Rectal smooth muscle tissue (tissue), 1 donor: ENCODE measurements around the gene ARHGEF2.

Experiments used
- H3K27ac ChIP-seq: one replicate; pipeline ENCODE4 v1.7.0; 2013; ENCODE audit warnings: low read depth, low read length, inconsistent platforms
- H3K27me3 ChIP-seq: one replicate; pipeline ENCODE4 v1.7.0; 2013; ENCODE audit warnings: low read length; ENCODE audit not compliant: control insufficient read depth, insufficient read depth
- H3K36me3 ChIP-seq: one replicate; pipeline ENCODE4 v1.7.0; 2013; ENCODE audit warnings: low read length; ENCODE audit not compliant: control insufficient read depth, insufficient read depth
- H3K4me1 ChIP-seq: one replicate; pipeline ENCODE4 v1.7.0; 2013; ENCODE audit warnings: low read length; ENCODE audit not compliant: control insufficient read depth, insufficient read depth
- H3K4me3 ChIP-seq: one replicate; pipeline ENCODE4 v1.7.0; 2013; ENCODE audit warnings: low read length
- H3K9ac ChIP-seq: one replicate; pipeline ENCODE4 v1.7.0; 2013; ENCODE audit warnings: low read length

Gene ARHGEF2

DNA sequence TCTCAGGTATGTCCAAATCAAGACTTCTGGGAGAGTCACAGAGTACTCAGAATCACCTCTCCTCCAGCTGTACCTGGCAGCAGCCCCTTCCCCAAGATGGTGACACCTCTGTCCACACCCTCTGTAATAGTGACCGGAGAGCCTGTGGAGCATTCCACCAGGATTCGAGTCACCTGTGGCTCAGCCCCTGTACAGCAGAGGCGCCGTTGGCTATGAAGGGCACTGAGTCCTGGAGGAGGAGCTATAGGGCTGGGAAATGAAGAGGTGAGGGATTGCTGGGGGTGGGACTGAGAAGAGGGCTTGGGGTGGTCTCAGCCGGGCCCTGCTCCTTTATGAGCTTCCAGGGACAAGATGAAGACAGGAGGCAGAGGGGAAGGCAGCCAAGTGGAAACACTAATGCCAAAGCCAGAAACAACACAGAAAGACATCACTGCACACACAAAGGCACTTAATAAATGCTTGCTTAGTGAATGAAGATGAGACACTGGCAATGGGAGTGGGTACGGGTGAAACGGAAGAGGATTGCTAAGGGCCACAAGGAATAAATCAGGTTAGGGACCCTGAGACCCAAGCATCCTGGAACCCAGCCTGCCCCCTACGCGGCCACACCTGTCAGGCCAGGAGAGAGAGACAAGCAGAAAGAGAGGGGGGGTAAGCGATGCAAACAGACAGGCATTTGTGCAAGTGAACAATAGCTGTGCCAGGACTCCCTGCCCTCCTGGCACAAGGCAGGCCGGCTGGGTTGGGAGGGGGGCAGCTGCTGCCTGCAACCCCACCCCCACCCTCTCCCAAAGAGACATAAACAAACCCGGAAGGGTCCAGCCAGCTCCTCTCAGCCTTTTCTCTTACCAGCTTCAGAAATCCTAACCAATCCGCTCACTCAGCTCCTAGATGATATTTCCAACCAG lies 3.9 kb downstream of the ARHGEF2 start:
- peaks cover 40% of the 10 kb centered on the region for H3K4me1 ChIP-seq
- H3K27me3 ChIP-seq, result no peaks in the 10 kb centered on the region
- peak overlapping the region; percentile 86 for H3K4me3 ChIP-seq
- H3K36me3 ChIP-seq, result no peaks in the 10 kb centered on the region
- H3K9ac ChIP-seq, result no peak overlapping the region
- H3K27ac ChIP-seq, result peak overlapping the region; percentile 57

DNA sequence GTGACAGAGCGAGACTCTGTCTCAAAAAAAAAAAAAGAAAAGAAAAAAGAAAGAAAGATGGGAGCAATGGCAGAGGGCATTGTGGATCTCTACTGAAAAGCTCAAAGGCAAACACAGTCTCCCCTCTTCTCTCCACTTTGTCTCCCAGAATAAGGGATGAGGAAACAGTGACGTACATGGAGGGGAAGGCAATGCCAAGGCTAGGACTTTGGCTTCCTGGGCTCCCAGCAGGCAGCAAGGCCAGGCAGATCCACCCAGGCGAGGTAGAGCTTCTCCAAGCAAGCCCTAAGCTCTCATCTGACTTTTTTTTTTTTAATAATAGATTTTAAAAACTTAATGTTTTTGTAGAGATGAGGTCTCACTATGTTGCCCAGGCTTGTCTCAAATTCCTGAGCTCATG lies 4.6 kb downstream of the ARHGEF2 start:
- Histone ChIP-seq H3K36me3 (peaks cover 3% of the 10 kb centered on the region), H3K9ac (no peak overlapping the region), H3K4me1 (peaks cover 33% of the 10 kb centered on the region), H3K27me3 (no peaks in the 10 kb centered on the region), H3K27ac (no peak overlapping the region), H3K4me3 (no peak overlapping the region)

DNA sequence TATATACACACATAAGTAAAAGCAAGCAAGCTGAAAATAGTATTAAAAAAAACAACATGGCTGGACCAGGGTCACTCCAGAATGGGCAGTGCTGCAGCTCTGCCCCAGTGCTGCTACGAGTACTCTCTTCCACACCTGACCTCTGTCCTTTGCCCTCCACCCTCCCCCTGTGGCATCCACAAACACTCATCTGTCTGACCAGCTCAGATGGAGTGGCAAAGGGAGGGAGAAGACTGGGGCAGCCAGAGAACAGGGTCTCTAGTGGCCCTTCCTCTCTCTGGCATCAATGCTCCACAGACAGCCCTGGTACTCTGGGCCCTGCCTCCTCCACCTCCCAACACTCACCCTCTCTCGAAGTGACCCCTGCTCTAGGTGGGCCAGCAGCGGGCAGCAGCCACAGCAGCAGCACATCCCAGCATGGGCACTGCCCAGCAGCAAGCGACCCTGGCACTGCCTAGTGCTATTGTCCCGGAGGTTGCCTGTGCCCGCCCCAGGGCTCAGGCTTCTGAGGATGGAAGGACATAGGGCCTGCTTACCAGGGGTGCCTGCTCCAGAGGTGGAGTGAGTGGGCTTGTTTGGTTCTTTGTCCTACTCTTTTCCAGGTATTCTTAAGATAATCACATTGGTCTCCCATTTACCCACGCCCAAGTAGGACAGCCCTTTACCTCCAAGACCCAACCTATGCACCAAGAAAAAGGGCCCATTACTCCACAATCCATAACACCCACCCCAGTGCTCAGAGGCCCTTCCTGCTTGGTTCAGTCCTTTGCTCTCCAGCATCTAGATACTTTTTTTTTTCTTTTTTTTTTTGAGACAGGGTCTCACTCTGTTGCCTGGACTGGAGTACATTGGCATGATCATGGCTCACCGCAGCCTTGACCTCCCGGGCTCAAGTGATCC lies 6.2 kb downstream of the ARHGEF2 start:
- Histone ChIP-seq H3K27me3 (no peaks in the 10 kb centered on the region), H3K9ac (no peak overlapping the region), H3K4me3 (no peak overlapping the region), H3K4me1 (peaks cover 39% of the 10 kb centered on the region), H3K36me3 (peaks cover 6% of the 10 kb centered on the region), H3K27ac (no peak overlapping the region)

DNA sequence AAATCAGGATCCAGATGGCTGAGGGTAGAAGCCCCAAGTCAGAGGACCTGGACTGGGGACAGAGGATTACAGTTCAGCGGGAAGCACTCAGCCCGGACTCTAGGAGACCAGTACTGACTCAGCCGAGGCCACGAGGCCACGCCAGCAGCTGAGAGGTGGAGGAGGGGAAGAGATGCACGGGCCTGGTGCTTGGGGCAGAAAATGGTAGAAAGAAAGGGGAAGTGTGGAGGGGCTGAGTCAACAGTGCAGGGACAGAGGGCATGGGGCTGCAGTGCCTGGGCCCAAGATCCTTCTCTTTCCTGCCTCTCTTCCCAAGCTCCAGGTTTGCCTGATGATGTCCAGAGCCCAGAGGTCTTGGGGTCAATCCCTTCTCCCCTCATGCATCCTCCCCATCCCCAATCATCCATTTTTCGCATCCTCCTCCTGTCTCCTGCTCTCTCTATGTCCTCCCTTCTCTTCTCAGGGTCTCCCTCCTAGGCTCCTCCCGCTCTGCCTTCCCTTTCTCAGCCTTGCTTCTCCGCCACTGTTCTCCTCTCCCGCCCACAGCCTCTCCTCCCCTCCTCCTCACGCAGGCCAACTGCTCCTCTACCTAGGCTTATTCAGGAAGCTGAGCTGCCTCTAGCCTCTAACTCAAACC lies 7.7 kb downstream of the ARHGEF2 start:
- H3K27ac ChIP-seq, result no peak overlapping the region
- H3K4me1 ChIP-seq, result peaks cover 30% of the 10 kb centered on the region
- no peaks in the 10 kb centered on the region for H3K27me3 ChIP-seq
- H3K36me3 ChIP-seq, result peaks cover 11% of the 10 kb centered on the region
- peak overlapping the region; percentile 17 for H3K4me3 ChIP-seq
- no peak overlapping the region for H3K9ac ChIP-seq

DNA sequence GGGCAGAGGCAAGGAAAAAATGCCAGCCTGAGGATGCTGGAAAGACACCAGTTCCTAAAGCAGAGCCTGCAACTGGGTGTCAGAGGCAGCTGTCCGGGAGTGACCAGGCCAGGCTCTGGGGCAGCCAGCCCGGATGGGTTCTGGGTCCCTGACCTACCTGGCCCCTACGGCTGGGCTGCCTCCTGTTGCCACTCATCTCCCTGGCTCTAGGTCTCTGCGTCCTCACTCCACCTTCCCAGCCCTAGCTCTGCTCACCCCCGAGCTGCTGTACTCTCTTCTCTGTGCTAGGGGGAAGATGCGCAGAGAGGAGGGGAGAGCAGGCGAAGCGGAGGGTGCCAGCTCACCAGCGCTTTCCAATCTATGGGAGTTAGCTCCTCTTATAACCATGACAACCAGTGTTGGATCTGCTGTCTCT lies 9.0 kb downstream of the ARHGEF2 start:
- H3K36me3 ChIP-seq, result peaks cover 23% of the 10 kb centered on the region
- peaks cover 18% of the 10 kb centered on the region for H3K4me1 ChIP-seq
- no peaks in the 10 kb centered on the region for H3K27me3 ChIP-seq
- no peak overlapping the region for H3K9ac ChIP-seq
- no peak overlapping the region for H3K27ac ChIP-seq
- H3K4me3 ChIP-seq, result no peak overlapping the region

DNA sequence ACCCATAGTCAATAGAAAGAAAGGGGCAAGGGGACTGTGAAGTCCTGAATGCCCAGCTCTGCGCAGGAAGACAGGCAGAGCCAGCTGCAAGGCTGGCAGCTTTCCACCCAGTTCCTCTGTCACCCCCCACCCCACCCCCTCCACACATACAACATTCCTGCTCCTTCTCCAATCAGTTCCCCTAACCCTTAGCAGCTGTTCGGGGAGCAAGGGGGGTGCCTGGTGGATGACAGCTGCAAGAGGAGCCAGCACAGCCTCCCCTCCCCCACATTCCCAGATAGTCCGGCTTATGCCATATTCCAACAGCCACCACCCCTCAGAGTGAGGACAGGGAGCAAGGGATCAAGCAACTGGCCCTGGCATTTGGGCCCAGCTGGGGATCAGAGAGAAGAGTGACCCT lies 9.7 kb downstream of the ARHGEF2 start:
- H3K27me3 ChIP-seq, result no peaks in the 10 kb centered on the region
- peaks cover 26% of the 10 kb centered on the region for H3K36me3 ChIP-seq

DNA sequence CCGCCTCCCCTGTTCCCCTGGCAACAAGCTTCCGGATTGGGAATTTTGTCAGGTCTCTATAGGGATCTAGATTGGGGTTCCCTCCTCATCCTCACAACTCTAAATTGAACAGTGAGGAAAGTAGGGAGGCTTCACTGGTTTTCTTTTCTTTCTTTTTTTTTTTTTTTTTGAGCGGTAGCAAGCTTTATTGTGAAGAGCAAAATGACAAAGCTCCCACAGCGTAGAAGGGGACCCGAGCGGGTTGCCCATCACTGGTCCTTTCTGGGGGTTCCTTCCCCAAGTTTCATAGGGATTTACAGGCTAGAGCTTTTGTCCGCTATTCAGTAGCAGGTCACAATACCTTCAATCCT lies 10.3 kb downstream of the ARHGEF2 start:
- peaks cover 27% of the 10 kb centered on the region for H3K36me3 ChIP-seq
- H3K27ac ChIP-seq, result no peak overlapping the region
- no peaks in the 10 kb centered on the region for H3K27me3 ChIP-seq
- peaks cover 14% of the 10 kb centered on the region for H3K4me1 ChIP-seq
- H3K4me3 ChIP-seq, result no peak overlapping the region
- H3K9ac ChIP-seq, result no peak overlapping the region

More for the DNA sequence above, 9.7 kb downstream of the ARHGEF2 start:
- Histone ChIP-seq H3K9ac (no peak overlapping the region), H3K4me3 (peak overlapping the region; percentile 4), H3K4me1 (peaks cover 14% of the 10 kb centered on the region), H3K27ac (no peak overlapping the region)

DNA sequence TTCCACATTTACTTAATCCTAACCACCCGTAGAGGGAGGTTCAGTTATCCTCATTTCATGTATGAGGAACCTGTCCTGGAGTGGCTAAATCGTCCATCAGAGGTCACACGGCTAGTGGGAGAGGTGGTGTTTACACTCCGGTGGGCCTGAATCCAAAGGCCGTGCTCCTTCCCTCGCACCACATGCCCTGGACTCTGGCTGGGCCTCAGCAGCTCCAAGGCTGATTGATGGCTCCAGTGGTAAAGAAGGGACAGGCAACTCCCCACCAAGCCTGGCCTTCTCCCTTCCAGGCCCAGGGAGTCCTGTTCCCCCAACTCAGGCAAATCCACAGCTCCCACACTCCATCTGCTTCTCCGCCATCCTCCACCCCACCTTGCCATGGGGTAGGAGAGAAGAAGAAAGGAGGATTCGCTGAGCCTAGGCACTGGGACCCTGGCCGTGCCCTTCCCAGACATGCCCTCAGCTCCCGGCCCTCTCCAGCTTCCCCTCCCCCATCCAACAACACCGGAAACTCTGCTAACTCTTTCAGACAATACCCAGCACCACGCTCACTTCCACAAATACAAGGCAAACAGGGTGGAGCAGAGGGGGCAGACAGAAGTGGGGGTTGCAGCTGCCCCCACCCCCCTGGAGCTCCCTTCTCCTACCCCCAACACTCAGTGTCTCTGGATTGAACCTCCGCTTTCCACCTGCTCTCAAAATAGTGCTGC lies 10.9 kb downstream of the ARHGEF2 start:
- peaks cover 32% of the 10 kb centered on the region for H3K36me3 ChIP-seq
- H3K4me1 ChIP-seq, result peaks cover 14% of the 10 kb centered on the region
- H3K27ac ChIP-seq, result no peak overlapping the region
- no peak overlapping the region for H3K4me3 ChIP-seq
- H3K27me3 ChIP-seq, result no peaks in the 10 kb centered on the region
- no peak overlapping the region for H3K9ac ChIP-seq

DNA sequence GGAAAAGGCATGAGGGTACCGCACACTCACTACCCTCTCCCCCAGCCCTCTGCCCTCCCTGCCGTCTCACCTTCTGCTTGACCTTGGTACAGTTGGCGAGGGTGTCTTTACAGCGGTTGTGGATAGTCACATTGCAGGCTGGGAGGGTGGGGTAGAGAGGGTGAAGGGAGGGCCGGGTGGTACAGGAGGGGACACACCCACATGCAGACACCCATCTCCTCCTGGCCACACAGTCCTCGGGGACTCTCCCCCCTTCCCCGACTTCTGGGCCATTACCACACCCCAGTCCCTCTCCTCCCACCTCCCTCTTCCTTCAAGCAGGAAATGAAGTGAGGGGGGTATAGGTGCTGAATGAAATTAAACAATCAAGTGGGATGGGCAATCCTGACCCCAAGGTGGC lies 11.6 kb downstream of the ARHGEF2 start:
- Histone ChIP-seq H3K4me1 (peaks cover 14% of the 10 kb centered on the region), H3K27ac (no peak overlapping the region), H3K27me3 (no peaks in the 10 kb centered on the region), H3K9ac (no peak overlapping the region), H3K36me3 (peaks cover 39% of the 10 kb centered on the region), H3K4me3 (no peak overlapping the region)

DNA sequence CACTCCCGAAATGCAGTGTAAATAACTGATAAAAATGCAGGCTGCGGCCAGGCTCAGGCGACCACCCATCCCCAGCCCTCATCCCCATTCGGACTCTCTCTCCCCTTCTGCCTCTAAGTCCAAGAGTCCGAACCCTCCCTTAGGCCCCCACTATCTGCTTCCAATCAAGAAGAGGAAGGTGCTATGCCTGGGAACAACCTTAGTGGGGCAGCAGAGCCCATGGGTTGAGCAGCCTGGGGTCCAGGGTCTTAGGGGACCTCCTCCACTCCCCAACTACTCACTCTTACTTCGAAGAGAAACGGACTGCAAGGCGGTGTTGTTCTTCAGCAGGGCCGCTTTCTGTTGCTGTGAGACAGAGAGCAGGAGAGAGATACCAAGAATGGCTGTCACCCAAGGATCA lies 12.2 kb downstream of the ARHGEF2 start:
- H3K4me3 ChIP-seq, result no peak overlapping the region
- no peaks in the 10 kb centered on the region for H3K27me3 ChIP-seq
- H3K36me3 ChIP-seq, result peaks cover 42% of the 10 kb centered on the region
- H3K9ac ChIP-seq, result no peak overlapping the region
- H3K4me1 ChIP-seq, result peaks cover 14% of the 10 kb centered on the region
- no peak overlapping the region for H3K27ac ChIP-seq

DNA sequence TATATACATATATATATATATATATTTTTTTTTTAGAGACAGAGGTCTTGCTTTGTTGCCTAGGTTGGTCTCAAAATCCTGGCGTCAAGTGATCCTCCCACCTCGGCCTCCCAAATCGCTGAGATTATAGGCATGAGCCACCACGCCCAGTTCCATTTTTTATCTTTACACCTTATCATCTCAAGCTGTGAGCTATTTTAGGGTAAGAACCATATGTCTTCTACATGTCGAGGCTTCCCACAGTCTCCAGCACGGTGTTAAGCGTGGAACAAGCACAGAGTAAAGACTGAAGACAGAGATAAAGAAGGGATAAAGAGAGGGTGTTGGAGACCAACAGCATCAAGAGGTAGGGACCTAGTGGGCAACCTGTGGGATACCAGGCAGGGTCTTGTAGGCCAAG lies 14.2 kb downstream of the ARHGEF2 start:
- H3K9ac ChIP-seq, result no peak overlapping the region
- H3K27ac ChIP-seq, result no peak overlapping the region
- H3K36me3 ChIP-seq, result peaks cover 57% of the 10 kb centered on the region
- no peaks in the 10 kb centered on the region for H3K27me3 ChIP-seq
- H3K4me3 ChIP-seq, result no peak overlapping the region
- peaks cover 9% of the 10 kb centered on the region for H3K4me1 ChIP-seq
